Measurements from ENCODE around the gene CSNK1G3. TPM values are rescaled to one million over a fixed set of nuclear protein-coding genes. Genes with fewer than 3 reads are reported as not detected.

Gene CSNK1G3
- total and polyA plus RNA-seq, 2 experiments from 2014 or later: 19.6 to 65.1 TPM

GRCh38 chr5:123508441-123508840 lies 3.5 kb upstream of the CSNK1G3 start (continued):
- no peak for TF ChIP-seq ZNF462 (CRISPR knock-in tag; IDR thresholded peaks at IDR 0.05)
- TF ChIP-seq CREB1 (CRISPR knock-in tag; IDR thresholded peaks at IDR 0.05; ENCODE audit: low read depth): no peak
- no peak for TF ChIP-seq JUNB (IDR thresholded peaks at IDR 0.05; ENCODE audit: unreplicated experiment)
- no peak for TF ChIP-seq POLR2AphosphoS5 (IDR thresholded peaks at IDR 0.05; ENCODE audit: low read depth)
- no peak for TF ChIP-seq STAT1 (IDR thresholded peaks at IDR 0.05; ENCODE audit: unreplicated experiment)
- no peak for TF ChIP-seq ZNF114 (CRISPR knock-in tag; IDR thresholded peaks at IDR 0.05)

GRCh38 chr5:123511290-123511647 lies 708 bp upstream of the CSNK1G3 start:
- Histone ChIP-seq H2AFZ (peak overlapping the region; percentile 11; the same call in 1 of the 2 replicates), H3K4me1 (ENCODE audit: insufficient read depth) (peaks cover 20% of the 10 kb centered on the region), H3K27ac (ENCODE audit: low read depth) (peak overlapping the region; percentile 34; the same call in 1 of the 2 replicates), H3K4me3 (peak overlapping the region; percentile 52), H3K9me2 (ENCODE audit: insufficient read depth) (no peaks in the 10 kb centered on the region; the same call in 1 of the 2 replicates), H3K36me3 (ENCODE audit: insufficient read depth) (no peaks in the 10 kb centered on the region), H3F3A (replicated peaks; ENCODE audit: low read depth) (no peaks in the 10 kb centered on the region), H3K4me2 (peak overlapping the region; percentile 73), H3K79me2 (replicated peaks; ENCODE audit: insufficient read depth) (peaks cover 36% of the 10 kb centered on the region), H4K20me1 (replicated peaks; ENCODE audit: insufficient read depth) (peaks cover 5% of the 10 kb centered on the region; the same call in 1 of the 2 replicates), H3K27me3 (ENCODE audit: insufficient read depth) (no peaks in the 10 kb centered on the region)
- DNase-seq (ENCODE audit: low spot score): peak; percentile 17
- TF ChIP-seq NANOG (IDR thresholded peaks at IDR 0.05; ENCODE audit: borderline replicate concordance) (no peak), ETS1 (IDR thresholded peaks at IDR 0.05) (no peak), STAT1 (IDR thresholded peaks at IDR 0.05; ENCODE audit: unreplicated experiment) (no peak), CTCF (conservative IDR thresholded peaks at IDR 0.05; ENCODE audit: low read depth in 2 of 2) (no peak)
- Mint-ChIP-seq H3K27ac (peak overlapping the region; percentile 99), H3K4me3 (peak overlapping the region; percentile 95), H3K4me1 (peaks cover 36% of the 10 kb centered on the region), H3K9me3 (no peaks in the 10 kb centered on the region), H3K36me3 (ENCODE audit: low read depth) (no peaks in the 10 kb centered on the region), H3K27me3 (ENCODE audit: insufficient read depth, low read depth, poor library complexity) (peaks cover 11% of the 10 kb centered on the region)
- ATAC-seq: no peak
